CD4-positive, CD25-positive, alpha-beta regulatory T cell (primary cell): ENCODE results near the gene DIDO1. TPM values are rescaled to one million over a fixed set of nuclear protein-coding genes. Genes with fewer than 3 reads are reported as not detected.

ENCODE experiments used
- ATAC-seq, 2 donors: fragments of 150-1000 bp; cut with Tn5 transposase; one replicate each; pipeline ENCODE4 v1.10.0; 2021; ENCODE audit warnings: low read depth in 2 of 2, moderate number of reproducible peaks in 2 of 2, moderate library complexity in 1 of 2
- DNase-seq, 3 donors: peaks; one replicate each; pipeline versions ENCODE4 v3.0.0 to v3.0.0-alpha.2; 2012 to 2022; ENCODE audit warnings: mixed read lengths in 1 of 3
- H3K27ac ChIP-seq: one replicate; pipeline ENCODE4 v1.7.0; 2013; ENCODE audit warnings: mild to moderate bottlenecking, low read length; ENCODE audit not compliant: insufficient read depth, poor library complexity, severe bottlenecking
- H3K27me3 ChIP-seq: one replicate; pipeline ENCODE4 v1.7.0; 2013; ENCODE audit warnings: low read length; ENCODE audit not compliant: control insufficient read depth, insufficient read depth
- H3K36me3 ChIP-seq: one replicate; pipeline ENCODE4 v1.7.0; 2013; ENCODE audit warnings: mild to moderate bottlenecking, low read length, moderate library complexity; ENCODE audit not compliant: control insufficient read depth, insufficient read depth
- H3K4me1 ChIP-seq: 2 replicates; pipeline ENCODE4 v1.7.0; 2013; ENCODE audit warnings: mild to moderate bottlenecking, low read length; ENCODE audit not compliant: insufficient read depth, control insufficient read depth, poor library complexity, severe bottlenecking
- H3K4me3 ChIP-seq: one replicate; pipeline ENCODE4 v1.7.0; 2013; ENCODE audit warnings: low read depth, mild to moderate bottlenecking, low read length, moderate library complexity
- H3K9me3 ChIP-seq, 2 experiments: 1 replicate in 1 of 2; 2 replicates in 1 of 2; pipeline ENCODE4 v1.7.0; 2013; ENCODE audit warnings: low read length in 2 of 2, mild to moderate bottlenecking in 1 of 2, moderate library complexity in 1 of 2; ENCODE audit not compliant: control insufficient read depth in 2 of 2
- H3K27ac Mint-ChIP-seq, 3 donors: one replicate each; pipeline ENCODE4 v1.8.0; 2020 to 2022; ENCODE audit warnings: mild to moderate bottlenecking in 3 of 3, mixed read lengths in 3 of 3, moderate library complexity in 2 of 3
- H3K27me3 Mint-ChIP-seq: one replicate; pipeline ENCODE4 v1.8.0; 2022; ENCODE audit warnings: mild to moderate bottlenecking, mixed read lengths
- H3K36me3 Mint-ChIP-seq: one replicate; pipeline ENCODE4 v1.8.0; 2020; ENCODE audit warnings: mixed read lengths
- H3K4me1 Mint-ChIP-seq, 4 donors: one replicate each; pipeline ENCODE4 v1.8.0; 2020 to 2022; ENCODE audit warnings: mixed read lengths in 4 of 4, mild to moderate bottlenecking in 1 of 4
- H3K4me3 Mint-ChIP-seq, 4 donors: one replicate each; pipeline ENCODE4 v1.8.0; 2020 to 2022; ENCODE audit warnings: mild to moderate bottlenecking in 4 of 4, mixed read lengths in 4 of 4, moderate library complexity in 3 of 4
- H3K9me3 Mint-ChIP-seq, 7 donors: one replicate each; pipeline ENCODE4 v1.8.0; 2020 to 2022; ENCODE audit warnings: mixed read lengths in 7 of 7, mild to moderate bottlenecking in 3 of 7, moderate library complexity in 2 of 7
- polyA plus RNA-seq, 4 donors: library from polyadenylated mRNA; unstranded; fragments of 300-500 nt; fragmentation: Illumina TruSeq; gene quantifications; one replicate each; pipeline ENCODE4 v1.2.3, GENCODE V29; 2021
- total RNA-seq: library from RNA; stranded (reverse); gene quantifications from one replicate; pipeline ENCODE4 v1.2.3, GENCODE V29; 2022

DIDO1 gene
- total and polyA plus RNA-seq, 5 donors from 2014 or later: 30.9 to 80.8 (median 39.9) TPM

GRCh38 chr20:62969939-62970306 lies 43.6 kb upstream of the DIDO1 start:
- ATAC-seq (no peak), DNase-seq (no peak)
- Mint-ChIP-seq H3K9me3 (no peaks in the 10 kb centered on the region), H3K4me3 (no peak overlapping the region), H3K4me1 (peaks cover 10 to 23% (median 17%) of the 10 kb centered on the region in 4 donors), H3K27me3 (peaks cover 28% of the 10 kb centered on the region), H3K36me3 (no peaks in the 10 kb centered on the region), H3K27ac (no peak overlapping the region)
- Histone ChIP-seq H3K4me1 (peaks cover 13% of the 10 kb centered on the region), H3K27ac (no peak overlapping the region), H3K4me3 (no peak overlapping the region), H3K27me3 (peaks cover 4% of the 10 kb centered on the region), H3K9me3 (no peaks in the 10 kb centered on the region), H3K36me3 (no peaks in the 10 kb centered on the region)

- no peak overlapping the region for H3K27ac Mint-ChIP-seq
- H3K4me1 ChIP-seq: peaks cover 13% of the 10 kb centered on the region
- H3K4me3 Mint-ChIP-seq: peak overlapping the region in 1 of 4 donors; percentile 38
- no peaks in the 10 kb centered on the region for H3K9me3 Mint-ChIP-seq
- H3K36me3 ChIP-seq: no peaks in the 10 kb centered on the region
- no peaks in the 10 kb centered on the region for H3K36me3 Mint-ChIP-seq
- peaks cover 10 to 23% (median 16%) of the 10 kb centered on the region in 4 donors for H3K4me1 Mint-ChIP-seq
- H3K9me3 ChIP-seq: no peaks in the 10 kb centered on the region
- peaks cover under 1% of the 10 kb centered on the region for H3K27me3 ChIP-seq
- no peak for DNase-seq
- no peak overlapping the region for H3K4me3 ChIP-seq
- peaks cover 22% of the 10 kb centered on the region for H3K27me3 Mint-ChIP-seq
- no peak overlapping the region for H3K27ac ChIP-seq
- no peak for ATAC-seq
These were observed 43.0 kb upstream of the DIDO1 start for GRCh38 chr20:62969179-62969760.

- Histone ChIP-seq H3K4me3 (no peak overlapping the region), H3K4me1 (peaks cover 13% of the 10 kb centered on the region), H3K27me3 (no peaks in the 10 kb centered on the region), H3K9me3 (no peaks in the 10 kb centered on the region), H3K27ac (no peak overlapping the region), H3K36me3 (no peaks in the 10 kb centered on the region)
- Mint-ChIP-seq H3K27ac (no peak overlapping the region), H3K4me1 (peaks cover 10 to 20% (median 14%) of the 10 kb centered on the region in 4 donors), H3K36me3 (no peaks in the 10 kb centered on the region), H3K9me3 (no peaks in the 10 kb centered on the region), H3K4me3 (no peak overlapping the region), H3K27me3 (peaks cover 17% of the 10 kb centered on the region)
- no peak for DNase-seq
- ATAC-seq: no peak
These were observed 42.3 kb upstream of the DIDO1 start for GRCh38 chr20:62968378-62969178.

GRCh38 chr20:62967628-62968351 lies 41.5 kb upstream of the DIDO1 start:
- peaks cover 11% of the 10 kb centered on the region for H3K27me3 Mint-ChIP-seq
- Histone ChIP-seq H3K27me3 (no peaks in the 10 kb centered on the region), H3K36me3 (no peaks in the 10 kb centered on the region), H3K27ac (no peak overlapping the region), H3K9me3 (no peaks in the 10 kb centered on the region), H3K4me1 (peaks cover 7% of the 10 kb centered on the region), H3K4me3 (no peak overlapping the region)
- DNase-seq (no peak), ATAC-seq (no peak)
- no peak overlapping the region for H3K27ac Mint-ChIP-seq
- H3K9me3 Mint-ChIP-seq: no peaks in the 10 kb centered on the region
- no peak overlapping the region for H3K4me3 Mint-ChIP-seq
- H3K36me3 Mint-ChIP-seq: no peaks in the 10 kb centered on the region
- H3K4me1 Mint-ChIP-seq: peaks cover 10 to 16% (median 13%) of the 10 kb centered on the region in 4 donors

- Histone ChIP-seq H3K4me1 (peaks cover under 1% of the 10 kb centered on the region), H3K9me3 (no peaks in the 10 kb centered on the region), H3K4me3 (no peak overlapping the region), H3K27ac (no peak overlapping the region), H3K36me3 (no peaks in the 10 kb centered on the region), H3K27me3 (no peaks in the 10 kb centered on the region)
- H3K9me3 Mint-ChIP-seq: no peaks in the 10 kb centered on the region
- no peak overlapping the region for H3K4me3 Mint-ChIP-seq
- DNase-seq (no peak), ATAC-seq (no peak)
- peaks cover 9 to 10% (median 9%) of the 10 kb centered on the region in 4 donors for H3K4me1 Mint-ChIP-seq
- peaks cover 5% of the 10 kb centered on the region for H3K27me3 Mint-ChIP-seq
- H3K36me3 Mint-ChIP-seq: no peaks in the 10 kb centered on the region
- H3K27ac Mint-ChIP-seq: no peak overlapping the region
These were observed 40.8 kb upstream of the DIDO1 start for GRCh38 chr20:62967149-62967501.

GRCh38 chr20:62966212-62967148 lies 40.2 kb upstream of the DIDO1 start:
- Mint-ChIP-seq H3K27me3 (peaks cover 4% of the 10 kb centered on the region), H3K27ac (no peak overlapping the region)

GRCh38 chr20:62965363-62965771 lies 39.1 kb upstream of the DIDO1 start:
- H3K4me3 ChIP-seq: no peak overlapping the region
- no peaks in the 10 kb centered on the region for H3K36me3 ChIP-seq
- H3K27ac Mint-ChIP-seq: no peak overlapping the region
- DNase-seq (no peak), ATAC-seq (no peak)
- H3K4me3 Mint-ChIP-seq: no peak overlapping the region
- H3K36me3 Mint-ChIP-seq: no peaks in the 10 kb centered on the region
- no peaks in the 10 kb centered on the region for H3K4me1 Mint-ChIP-seq
- no peaks in the 10 kb centered on the region for H3K27me3 ChIP-seq
- no peaks in the 10 kb centered on the region for H3K9me3 ChIP-seq
- no peak overlapping the region for H3K27ac ChIP-seq
- H3K27me3 Mint-ChIP-seq: peaks cover 4% of the 10 kb centered on the region
- H3K9me3 Mint-ChIP-seq: no peaks in the 10 kb centered on the region
- no peaks in the 10 kb centered on the region for H3K4me1 ChIP-seq

More at GRCh38 chr20:62966212-62967148, 40.2 kb upstream of the DIDO1 start:
- no peaks in the 10 kb centered on the region for H3K4me1 ChIP-seq
- ATAC-seq (no peak), DNase-seq (no peak)
- H3K4me1 Mint-ChIP-seq: peaks cover 2 to 4% (median 3%) of the 10 kb centered on the region in 4 donors
- H3K36me3 Mint-ChIP-seq: no peaks in the 10 kb centered on the region
- H3K9me3 Mint-ChIP-seq: no peaks in the 10 kb centered on the region
- no peak overlapping the region for H3K4me3 ChIP-seq
- no peak overlapping the region for H3K27ac ChIP-seq
- no peaks in the 10 kb centered on the region for H3K27me3 ChIP-seq
- H3K9me3 ChIP-seq: no peaks in the 10 kb centered on the region
- no peak overlapping the region for H3K4me3 Mint-ChIP-seq
- H3K36me3 ChIP-seq: no peaks in the 10 kb centered on the region
